Fibroblast of peridontal ligament (primary cell): ENCODE data around the gene MVK.

Experiments
- DNase-seq: peaks from one replicate; pipeline ENCODE4 v3.0.0-alpha.2; 2010; ENCODE audit errors: extremely low read depth

The MVK gene

DNA sequence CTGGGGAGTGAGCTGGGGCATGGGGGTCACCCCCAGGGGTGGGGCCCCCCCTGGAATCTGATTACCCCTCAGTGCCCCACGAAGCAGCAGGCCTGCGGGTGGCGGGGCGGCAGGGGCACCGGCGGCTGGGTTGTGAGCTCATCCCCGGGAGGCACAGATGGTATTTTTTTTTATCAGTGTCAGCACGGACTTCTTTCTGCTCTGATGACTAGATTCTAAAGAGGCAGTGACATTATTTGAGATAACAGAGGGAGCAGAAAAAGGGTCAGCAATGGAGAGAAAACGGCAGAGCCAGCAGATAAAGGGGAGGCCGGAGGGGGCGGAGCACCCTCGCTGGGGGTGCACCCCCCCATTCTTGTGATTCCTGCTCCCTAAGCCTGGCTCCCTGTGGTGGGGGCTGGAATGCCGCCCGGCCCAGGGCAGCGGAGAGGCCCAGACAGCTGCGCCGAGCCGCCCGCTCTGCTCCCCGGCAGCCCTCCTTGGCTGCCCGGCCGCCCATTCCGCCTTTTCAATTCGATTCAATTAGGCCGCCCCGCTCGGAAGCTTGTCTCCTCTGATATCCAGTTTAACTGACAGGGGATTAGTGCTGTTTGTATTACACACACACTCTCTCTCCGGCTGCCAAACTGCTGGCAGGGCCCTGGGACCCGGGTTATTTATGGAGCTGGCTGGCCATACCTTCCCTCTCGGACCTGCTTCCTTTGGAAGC, 32.9 kb downstream of the MVK start:
- DNase-seq, result no peak

DNA sequence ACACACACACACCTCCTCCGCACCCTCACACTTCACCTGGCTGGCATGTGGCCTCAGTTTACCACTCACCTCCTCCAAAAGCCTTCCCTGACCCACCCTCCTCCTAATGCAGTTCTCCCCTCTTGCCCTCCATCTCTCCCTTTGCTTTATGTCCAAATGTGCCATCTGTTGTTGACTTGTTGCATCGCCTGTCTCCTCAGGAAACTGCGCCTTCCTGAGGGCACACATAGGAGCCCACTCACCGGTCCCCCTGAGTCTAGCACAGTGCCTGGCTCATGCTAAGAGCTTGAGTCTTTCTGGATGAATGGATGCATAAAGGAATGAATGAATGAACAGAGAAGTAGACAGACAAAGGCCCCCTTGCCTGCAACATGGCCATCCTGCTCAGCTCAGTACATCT, 34.0 kb downstream of the MVK start:
- no peak for DNase-seq

DNA sequence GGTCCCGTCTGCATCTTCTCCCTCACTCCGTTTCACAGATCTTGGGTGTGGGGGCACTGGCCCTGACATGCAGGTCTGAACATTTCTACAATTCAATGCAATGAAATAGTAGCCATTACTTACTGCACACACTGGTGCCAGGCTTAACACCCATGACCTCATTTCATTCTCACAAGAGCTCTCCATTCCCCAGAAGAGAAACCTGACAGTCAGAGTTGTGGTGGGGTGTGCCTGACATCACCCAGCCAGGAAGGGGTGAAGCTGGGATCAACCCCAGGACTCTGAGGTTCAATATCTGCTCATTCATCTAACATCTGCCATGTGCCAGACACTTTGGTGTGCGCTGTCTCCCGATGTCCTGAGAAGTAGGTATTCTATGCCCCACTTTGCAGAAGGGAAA, 34.7 kb downstream of the MVK start:
- DNase-seq, result no peak

DNA sequence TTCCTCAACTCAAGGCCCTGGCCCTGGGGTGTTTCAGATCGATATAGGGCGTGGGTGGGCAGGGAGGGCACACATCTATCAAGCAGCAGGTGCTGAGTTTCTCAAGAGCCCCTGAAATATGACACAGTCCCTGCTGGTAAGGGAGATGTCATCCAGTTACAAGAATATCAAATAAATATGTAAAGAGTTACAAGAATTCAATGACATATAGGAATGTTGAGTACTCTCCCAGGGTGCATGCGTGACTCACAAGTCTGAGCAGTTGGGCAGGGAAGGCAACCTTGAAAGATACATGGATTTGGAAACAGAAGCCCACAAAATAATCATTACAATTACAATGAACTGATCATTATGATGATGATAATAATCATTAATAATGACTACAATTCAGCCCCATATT, 35.2 kb downstream of the MVK start:
- DNase-seq, result no peak

DNA sequence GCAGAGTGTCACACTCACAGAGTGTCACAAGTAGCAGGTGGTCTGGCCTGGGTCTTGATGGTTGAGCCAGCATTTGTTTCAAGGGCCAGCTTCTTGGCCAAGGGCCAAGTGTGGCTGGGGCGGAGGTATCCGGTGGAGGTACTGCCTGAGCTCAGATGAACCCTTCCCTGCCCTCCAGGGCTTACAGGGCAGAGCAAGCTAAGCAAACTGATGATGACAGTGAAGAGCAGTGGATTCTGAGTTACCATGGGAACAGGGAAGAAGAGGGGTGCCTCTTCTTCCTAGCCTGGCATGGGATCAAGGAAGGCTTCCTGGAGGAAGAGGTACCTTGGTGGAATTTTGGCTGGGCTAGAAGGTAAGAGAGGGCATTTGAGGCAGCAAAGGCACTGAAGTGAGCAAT, 35.7 kb downstream of the MVK start:
- no peak for DNase-seq

DNA sequence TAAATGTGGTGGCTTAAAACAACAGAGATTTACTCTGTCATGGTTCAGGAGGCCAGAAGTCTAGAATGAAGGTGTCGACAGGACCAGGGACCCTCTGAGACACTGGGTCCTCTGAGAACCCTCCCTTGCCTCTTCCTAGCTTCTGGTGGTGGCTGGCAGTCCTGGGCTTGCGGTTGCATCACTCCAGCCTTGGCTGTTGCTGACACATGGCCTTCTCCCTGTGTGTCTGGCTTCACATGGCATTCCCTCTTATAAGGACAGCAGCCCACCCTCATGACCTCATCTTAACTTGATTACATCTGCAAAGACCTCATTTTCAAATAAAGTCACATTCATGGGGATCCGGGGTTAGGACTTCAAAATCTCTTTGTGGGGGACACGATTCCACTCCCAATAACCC, 36.9 kb downstream of the MVK start:
- no peak for DNase-seq

DNA sequence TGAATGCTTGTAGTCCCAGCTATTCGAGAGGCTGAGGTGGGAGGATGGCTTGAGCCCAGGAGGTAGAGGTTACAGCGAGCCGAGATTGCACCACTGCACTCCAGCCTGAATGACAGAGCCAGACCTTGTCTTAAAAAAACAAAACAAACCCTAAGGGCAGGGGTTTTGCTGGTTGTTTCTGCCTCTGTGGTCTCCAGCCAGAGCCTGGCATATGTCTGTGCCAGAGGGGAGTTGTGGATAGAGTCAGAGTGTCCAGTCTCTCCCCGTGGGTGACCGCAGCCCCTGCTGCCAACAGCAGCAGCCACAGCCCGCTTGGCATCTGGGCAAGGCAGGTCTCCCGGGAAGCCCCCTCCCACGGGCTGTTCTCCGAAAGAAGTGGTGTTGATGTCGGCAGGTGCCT, 37.6 kb downstream of the MVK start:
- DNase-seq, result no peak

DNA sequence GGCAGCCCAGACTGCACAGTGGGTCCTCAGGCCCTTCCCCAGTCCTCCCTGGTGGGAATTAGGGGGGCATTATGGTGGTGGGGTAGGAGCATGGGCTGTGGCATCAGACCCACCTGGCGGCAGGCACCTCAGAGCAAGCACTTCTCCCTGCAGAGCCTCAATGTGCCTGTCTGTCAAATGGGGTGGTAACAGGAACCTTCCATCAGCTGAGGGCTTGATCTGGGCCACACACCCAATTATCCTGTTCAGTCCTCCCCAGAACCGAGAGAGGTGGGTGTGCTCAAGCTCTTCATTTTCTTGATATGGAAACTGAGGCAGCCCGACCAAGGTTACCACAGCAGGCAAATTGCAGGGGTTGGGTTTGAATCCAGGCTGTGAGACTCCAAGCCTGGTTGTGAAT, 38.4 kb downstream of the MVK start:
- no peak for DNase-seq

DNA sequence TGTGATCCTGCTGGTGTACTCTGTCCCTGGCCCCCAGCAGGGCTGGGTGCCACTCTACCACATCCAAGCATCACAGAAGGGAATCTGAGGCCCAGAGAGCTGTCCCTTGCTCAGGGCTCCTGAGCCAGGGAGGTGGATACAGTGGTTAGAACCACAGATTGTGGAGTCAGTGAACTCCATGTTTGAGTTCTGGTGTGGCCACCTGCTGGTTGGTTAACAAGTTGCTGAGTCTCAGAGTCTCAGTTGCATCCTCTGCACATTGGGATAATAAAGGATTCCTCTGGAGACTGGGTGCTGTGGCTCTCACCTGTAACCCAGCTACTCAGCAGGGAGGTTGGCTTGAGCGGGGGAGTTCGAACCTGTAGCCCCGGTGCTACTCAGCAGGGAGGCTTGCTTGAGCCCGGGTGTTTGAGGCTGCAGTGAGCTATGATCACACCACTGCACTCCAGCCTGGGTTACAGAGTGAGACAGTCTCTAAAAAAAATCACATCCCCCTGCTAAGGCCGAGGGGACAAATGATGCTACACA, 39.4 kb downstream of the MVK start:
- DNase-seq, result peak; percentile 5

DNA sequence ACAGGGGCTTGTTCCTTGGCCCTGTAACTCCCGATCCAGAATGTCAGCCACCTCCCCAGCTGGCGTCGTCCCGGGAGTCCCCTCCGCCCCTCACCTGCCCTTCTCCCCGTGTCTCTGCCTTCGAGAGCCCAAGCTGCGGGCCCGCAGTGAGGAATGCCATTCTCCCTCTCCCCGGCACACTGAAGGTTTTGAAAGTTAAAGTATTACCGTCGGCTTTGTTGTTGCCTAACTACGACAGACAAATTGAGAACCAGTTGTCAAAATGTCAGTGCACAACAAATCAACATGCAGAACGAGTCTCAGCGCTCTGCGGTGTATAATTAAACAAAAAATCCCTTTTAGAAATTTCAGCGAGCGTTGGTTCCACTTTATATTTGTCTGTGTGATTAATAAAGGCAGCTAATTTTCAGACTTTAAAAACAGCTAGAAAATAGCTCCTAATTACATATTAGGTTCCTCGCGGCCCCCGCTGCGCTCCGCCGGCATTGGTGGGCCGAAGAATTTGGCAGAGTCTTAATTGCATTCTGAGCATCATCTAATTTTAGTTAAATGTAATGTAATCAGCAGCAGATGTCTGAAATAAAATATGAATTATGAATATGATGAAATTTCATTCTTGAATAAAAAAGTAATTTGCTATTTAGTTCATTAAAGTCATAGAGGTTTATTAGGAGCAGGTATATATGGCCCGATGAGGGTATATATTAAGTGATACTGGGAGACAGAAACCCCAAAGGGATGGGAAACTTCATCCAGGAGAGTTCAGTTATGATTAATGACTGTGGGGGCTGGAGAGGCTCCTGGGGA, 40.3 kb downstream of the MVK start:
- no peak for DNase-seq

DNA sequence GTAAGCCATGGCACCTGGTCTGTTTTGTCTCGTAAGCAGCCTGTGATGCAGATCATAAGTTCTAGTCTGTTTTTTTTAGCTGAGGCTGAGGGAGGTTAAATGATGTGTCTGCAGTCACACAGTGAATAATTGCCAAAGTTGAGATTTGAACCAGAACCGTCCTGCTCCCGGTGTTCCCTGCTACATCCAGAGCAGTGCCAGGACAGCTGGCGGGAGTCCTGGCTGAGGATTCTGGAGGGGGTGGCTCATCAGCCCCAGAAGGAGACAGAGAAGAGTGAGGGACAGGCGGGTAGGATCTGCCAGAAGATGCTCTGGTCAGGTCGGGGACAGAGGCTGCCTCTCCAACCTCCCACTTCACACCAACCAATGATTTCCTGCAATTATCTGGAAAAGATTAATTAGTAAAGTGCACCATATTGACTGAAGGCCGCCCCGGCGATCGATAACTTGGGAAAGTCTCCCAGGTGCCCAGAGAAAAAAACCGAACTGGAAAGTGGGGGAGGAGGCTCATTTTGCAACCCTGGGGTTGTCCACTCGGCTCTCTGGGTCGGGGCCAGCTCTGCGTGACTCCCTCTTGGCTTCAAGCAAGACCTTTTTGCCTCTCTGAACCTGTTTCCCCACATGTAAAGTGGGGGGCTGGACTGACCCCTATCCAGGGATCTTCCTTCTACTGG, 42.1 kb downstream of the MVK start:
- no peak for DNase-seq

DNA sequence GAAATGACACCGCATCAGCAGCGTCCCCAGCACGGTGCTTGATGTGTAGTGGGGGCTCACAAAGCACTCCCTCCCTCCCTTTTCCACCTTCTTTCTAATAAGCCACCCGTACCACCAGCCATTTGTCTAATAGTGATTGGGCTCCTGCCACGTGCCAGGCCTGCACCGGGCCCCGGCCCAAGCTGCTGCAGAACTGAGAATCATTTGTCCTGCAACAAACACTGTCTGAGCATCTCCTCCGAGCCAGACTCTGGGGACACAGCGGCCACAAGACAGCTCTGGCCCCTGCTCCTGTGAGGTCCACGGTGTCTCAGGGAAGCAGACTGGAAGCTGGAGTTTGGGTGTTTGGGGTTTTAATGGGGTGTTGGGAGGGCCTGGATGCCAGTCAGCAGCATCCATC, 43.9 kb downstream of the MVK start:
- no peak for DNase-seq

DNA sequence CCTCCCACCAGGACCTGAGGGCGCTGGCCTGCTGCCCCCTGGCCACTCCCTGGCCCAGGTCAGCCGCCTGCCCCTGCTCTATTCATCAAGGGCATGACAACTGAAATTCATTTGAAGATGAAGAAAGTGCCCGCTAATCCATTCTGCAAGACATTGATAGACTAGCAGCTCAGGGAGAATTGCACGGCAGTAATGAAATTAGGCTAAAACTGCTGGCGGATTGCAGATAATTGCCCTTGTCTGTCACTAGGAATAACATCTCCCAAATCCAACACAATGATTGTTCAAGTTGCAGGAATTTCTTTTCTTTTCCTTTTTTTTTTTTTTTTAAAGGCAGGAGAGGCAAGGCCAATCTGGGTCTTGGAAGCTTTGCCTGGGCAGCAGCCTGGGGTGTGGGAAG, 44.5 kb downstream of the MVK start:
- DNase-seq, result no peak

DNA sequence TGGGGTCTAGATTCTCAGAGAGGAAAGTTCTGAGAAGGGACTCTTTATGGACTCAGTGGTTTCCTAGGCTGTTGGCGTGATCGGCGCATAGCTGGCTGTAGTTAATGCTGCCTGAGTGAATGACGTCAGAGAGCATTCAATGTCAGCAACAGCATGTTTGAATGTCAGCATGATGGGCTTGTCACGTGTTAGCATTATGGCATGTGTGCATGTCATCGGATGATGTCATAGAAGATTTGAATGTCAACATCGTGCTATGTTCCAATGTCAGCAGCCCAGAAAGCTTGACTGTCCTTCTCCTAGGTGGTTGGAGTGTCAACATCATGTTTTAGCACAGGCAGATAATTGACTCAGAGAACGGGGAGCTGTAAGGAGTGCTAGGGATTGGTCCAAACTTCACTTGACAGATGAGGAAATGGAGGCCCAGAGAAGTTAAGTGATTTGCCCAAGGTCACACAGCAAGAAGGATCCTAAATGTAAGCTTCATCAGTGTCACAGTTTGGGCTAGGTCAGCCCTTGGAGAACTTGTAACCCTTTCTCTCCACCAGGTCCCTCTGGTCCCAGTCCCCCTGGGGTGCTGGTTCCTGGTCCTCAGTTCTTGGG, 45.5 kb downstream of the MVK start:
- DNase-seq, result no peak

DNA sequence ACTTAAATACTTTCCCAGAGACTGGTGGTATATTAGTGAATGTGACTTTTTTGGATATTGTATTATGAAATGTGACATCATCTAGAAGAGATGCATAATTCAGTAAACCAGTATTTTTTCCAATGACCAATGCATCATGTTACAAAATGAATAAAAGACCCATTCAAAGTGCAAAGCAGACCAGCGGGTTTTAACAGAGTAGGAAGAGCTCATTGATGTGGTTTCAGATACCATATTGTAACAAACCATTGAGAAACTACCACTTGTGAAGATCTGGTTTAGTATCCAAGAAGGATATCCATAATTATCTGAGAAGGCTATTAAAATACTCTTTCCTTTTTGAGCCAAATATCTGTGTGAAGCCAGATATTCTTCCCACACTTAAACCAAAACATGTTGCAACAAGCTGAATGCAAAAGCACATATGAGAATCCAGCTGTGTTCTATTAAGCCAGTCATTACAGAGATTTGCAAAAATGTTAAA, 47.7 kb downstream of the MVK start:
- peak; percentile 74 for DNase-seq

DNA sequence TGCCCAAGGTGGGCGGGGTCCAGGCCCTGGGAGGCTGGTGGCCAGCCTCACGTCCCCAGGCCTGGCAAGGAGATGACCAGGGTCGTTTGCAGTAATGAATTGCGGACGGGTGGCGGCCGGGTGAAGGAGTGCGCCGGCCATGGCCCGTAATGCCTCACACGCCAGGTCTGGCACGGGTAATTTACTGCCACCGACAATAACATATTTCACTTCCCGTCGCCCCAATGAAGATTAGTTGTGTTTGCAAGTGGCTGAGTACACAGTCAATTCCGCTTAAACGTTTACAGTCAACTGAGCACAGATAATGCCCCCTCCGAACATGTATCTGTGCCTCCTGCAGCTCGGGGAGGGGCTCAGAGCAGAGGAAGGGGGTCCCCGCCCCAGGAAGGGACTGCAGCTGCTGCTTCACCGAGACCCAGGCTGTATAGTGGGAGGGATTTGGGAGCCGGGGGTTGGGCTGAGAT, 48.3 kb downstream of the MVK start:
- no peak for DNase-seq

DNA sequence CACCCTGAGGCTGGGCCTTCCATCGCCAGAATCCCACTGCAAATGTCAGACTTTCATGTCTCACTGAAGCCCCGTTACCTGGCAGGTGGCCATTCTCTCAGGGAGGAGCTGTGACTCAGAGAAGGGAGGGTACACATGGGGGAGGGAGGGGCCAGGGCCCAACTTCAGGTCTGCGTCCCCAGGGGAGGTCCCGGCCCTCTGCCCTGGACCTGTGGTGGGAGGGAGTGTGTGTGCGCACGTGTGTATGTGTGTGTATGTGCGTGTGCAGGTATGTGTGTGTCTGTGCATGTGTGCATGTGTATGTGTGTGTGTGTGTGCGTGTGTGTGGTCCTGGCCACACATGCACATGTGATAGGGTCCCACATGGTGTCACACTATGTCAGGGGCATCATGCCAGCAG, 50.9 kb downstream of the MVK start:
- no peak for DNase-seq

DNA sequence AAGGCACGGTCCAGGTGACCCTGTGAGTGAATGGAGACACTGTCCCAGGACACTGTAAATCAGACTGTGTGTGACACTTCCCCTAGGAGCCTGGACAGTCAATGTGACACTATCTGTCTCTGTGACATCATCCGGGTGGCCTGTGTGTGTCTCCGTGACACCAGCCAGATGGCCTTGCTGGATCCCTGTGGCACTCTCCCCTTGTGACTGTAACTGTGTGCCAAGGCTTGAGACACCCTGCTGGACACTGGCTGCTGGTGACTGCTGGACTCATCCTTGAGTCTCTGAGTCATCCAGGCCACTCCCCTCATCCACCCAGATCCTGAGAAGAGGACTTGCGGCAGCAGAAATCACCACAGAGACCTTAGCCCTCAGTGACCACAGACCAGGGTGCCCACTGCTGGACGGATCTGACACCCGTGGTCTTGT, 51.6 kb downstream of the MVK start:
- peak; percentile 6 for DNase-seq

DNA sequence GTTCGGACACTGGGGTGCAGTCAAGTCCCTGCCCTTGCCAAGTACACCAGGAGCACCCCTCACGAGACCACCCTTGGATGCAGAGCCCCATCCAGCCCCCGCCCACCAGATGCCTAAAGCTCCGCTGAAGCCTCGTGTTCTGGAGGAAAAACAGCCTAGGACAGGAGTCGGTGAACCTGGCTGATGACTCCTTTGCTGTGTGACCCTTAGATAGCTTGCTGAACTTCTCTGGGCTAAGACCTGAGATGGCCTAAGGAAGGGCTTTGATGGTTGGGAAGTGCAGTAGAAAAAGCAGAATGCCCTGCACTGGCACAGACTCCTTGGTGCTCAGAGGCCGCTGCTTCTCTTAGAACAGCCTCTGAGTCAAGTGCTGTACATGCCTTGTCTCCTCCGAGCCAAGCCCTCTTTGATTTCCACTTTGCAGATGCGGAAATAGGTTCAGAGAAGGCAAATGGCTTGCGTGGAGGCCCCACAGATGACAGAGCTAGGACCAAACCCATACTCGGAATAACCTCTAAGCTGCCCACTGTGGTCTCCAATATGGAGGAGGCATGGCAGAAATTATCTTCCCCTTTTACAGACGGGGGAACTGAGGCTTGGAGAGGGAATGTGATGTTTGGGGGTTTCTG, 52.3 kb downstream of the MVK start:
- no peak for DNase-seq

DNA sequence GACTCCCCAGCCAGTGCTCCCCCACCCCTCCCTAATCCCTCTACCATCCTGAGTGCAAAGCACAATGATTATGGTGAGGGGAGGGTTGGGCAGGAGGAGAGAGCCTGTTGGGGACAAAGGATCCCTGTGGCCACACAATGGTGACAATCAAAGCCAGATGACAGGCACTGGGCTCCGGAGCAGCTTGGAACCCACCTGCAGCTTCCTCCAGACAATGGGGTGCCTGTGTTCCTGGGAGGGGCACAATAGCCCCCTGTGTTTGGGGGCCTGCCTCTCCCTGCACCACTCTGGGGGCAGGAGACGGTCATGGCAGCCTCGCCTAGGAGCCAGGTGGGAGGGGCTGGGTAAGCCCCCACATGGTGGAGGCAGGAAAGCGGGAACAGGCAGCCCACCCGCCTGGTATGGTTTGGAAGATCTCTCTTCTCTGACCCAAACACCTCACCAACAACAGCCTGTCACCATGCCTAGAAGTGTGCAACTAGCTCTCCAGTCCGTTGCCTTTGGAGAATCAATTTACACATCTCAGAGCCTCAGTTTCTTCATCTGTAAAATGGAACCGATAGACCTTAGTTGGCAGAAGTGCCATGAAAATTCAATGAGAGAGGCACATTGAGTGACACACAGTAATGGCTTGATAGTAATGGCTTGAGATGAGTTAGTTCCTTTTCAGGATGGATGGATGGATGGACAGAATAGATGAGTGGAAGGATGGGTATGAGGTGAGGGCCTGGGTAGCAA, 53.0 kb downstream of the MVK start:
- DNase-seq, result no peak

DNA sequence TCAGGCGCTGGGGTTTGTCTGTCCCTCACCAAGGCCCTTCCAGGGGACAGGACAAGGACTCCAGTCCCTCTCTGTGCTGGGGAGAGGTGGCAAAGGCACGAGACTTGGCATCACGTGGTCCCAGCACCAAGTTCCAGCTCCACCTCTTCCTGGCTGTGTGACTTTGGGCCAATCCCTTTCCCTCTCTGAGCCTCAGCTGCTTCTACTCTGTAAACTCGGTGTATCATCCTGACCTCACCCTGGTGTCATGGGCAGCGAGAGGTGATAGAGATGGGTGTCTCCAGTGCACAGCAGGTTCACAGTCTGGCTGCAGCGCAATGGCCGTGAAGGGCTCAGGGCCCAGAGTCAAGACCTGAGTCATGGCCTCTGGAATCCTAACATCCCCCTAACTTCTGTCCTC, 54.0 kb downstream of the MVK start:
- DNase-seq, result no peak
